ENCODE measurements around the gene PRPF40A. TPM values are rescaled to one million over a fixed set of nuclear protein-coding genes. Genes with fewer than 3 reads are reported as not detected.

Gene PRPF40A
- total and polyA plus RNA-seq, 9 of the 15 experiments (the other 6 are each of a cell fraction or from before 2014, with no cell fraction given), result 168 to 304 (median 264) TPM

- TF ChIP-seq STAG1 (CRISPR knock-in tag; IDR thresholded peaks at IDR 0.05; ENCODE audit: borderline replicate concordance), result no peak
- no peak for TF ChIP-seq ZNF41 (CRISPR knock-in tag; conservative IDR thresholded peaks at IDR 0.05)
- TF ChIP-seq POLR2B (IDR thresholded peaks at IDR 0.05; ENCODE audit: low read depth, partially characterized antibody), result no peak
- no peak for TF ChIP-seq BRF1 (IDR thresholded peaks at IDR 0.05; ENCODE audit: borderline replicate concordance, extremely low read depth, insufficient read length)
- TF ChIP-seq ZNF75A (CRISPR knock-in tag; IDR thresholded peaks at IDR 0.05), result no peak
- no peak for TF ChIP-seq CGGBP1 (CRISPR knock-in tag; IDR thresholded peaks at IDR 0.05)
- TF ChIP-seq NELFE (IDR thresholded peaks at IDR 0.05; ENCODE audit: insufficient read depth, insufficient read length), result no peak
- no peak for TF ChIP-seq ZNF282 (CRISPR knock-in tag; IDR thresholded peaks at IDR 0.05)
- no peak for TF ChIP-seq ZBTB11 (CRISPR knock-in tag; IDR thresholded peaks at IDR 0.05)
- no peak for TF ChIP-seq ZNF134 (CRISPR knock-in tag; conservative IDR thresholded peaks at IDR 0.05)
- no peak for TF ChIP-seq IRF9 (tag; IDR thresholded peaks at IDR 0.05)
- no peak for TF ChIP-seq NUFIP1 (IDR thresholded peaks at IDR 0.05; ENCODE audit: partially characterized antibody)
- no peak for TF ChIP-seq STAT5B (CRISPR knock-in tag; IDR thresholded peaks at IDR 0.05)
- no peak for TF ChIP-seq ZNF277 (CRISPR knock-in tag; IDR thresholded peaks at IDR 0.05; ENCODE audit: borderline replicate concordance)
Measured at GRCh38 chr2:152657043-152657442, 60.2 kb downstream of the PRPF40A start (continued).
